ENCODE data around the gene RADIL. TPM values are rescaled to one million over a fixed set of nuclear protein-coding genes. Genes with fewer than 3 reads are reported as not detected.

Gene RADIL
- total RNA-seq, 2 donors from 2014 or later: 2.1 to 29.0 TPM

- Histone ChIP-seq H3K4me1 (peaks cover 23% of the 10 kb centered on the region), H3K36me3 (replicated peaks in 1 of 2; ENCODE audit: insufficient read depth in 1 of 2, low read depth in 2 of 2) (peaks cover 0 to 3% of the 10 kb centered on the region in 2 donors), H3K27me3 (no peaks in the 10 kb centered on the region), H3K4me3 (peak overlapping the region; percentile 72 to 80), H3K27ac (peak overlapping the region; percentile 84 to 96 (median 93)), H3K9me3 (no peaks in the 10 kb centered on the region)
- 19 to 41% methylated on average over 13 to 30 of the region's 32 CpGs for WGBS, 2 donors
- TF ChIP-seq POLR2A (IDR thresholded peaks at IDR 0.05): no peak
- TF ChIP-seq, protein P1, sequence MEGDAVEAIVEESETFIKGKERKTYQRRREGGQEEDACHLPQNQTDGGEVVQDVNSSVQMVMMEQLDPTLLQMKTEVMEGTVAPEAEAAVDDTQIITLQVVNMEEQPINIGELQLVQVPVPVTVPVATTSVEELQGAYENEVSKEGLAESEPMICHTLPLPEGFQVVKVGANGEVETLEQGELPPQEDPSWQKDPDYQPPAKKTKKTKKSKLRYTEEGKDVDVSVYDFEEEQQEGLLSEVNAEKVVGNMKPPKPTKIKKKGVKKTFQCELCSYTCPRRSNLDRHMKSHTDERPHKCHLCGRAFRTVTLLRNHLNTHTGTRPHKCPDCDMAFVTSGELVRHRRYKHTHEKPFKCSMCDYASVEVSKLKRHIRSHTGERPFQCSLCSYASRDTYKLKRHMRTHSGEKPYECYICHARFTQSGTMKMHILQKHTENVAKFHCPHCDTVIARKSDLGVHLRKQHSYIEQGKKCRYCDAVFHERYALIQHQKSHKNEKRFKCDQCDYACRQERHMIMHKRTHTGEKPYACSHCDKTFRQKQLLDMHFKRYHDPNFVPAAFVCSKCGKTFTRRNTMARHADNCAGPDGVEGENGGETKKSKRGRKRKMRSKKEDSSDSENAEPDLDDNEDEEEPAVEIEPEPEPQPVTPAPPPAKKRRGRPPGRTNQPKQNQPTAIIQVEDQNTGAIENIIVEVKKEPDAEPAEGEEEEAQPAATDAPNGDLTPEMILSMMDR (IDR thresholded peaks at IDR 0.05): no peak
- DNase-seq: peak in 3 of 4 donors; percentile 35 to 58 (median 56)
- peak; percentile 13 for ATAC-seq
- intact Hi-C loops (cut with DNase I): no loop called here
These were observed 107.5 kb downstream of the RADIL start for GRCh38 chr7:4775848-4776623.

DNA sequence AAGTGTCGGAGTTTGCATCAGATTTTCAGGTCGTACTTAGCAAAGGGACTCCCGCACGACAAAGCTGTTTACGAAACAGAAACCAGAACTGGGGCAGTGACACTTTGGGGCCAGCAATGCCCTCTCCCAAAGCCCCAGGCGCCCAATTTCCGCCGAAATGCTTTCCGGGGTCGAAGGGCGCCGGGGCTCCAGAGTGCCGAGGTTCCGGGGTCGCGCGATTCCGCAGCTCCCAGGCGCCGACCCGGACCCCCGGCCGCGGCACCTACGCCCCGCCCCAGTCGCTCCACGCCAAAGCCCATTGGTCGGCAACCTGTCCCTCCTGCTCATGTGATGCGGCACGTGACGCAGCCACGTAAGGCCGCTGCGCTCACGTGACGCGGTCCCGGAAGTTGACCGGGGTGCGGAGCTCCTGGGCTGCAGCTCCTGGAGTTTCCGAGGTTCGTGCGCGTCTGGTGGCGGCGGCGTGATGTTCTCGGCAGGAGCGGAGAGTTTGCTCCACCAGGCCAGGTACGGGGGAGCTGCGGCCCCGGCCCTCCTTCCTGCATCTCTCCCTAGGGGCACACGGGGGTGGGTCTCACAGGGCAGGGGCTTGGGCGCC is 108.2 kb downstream of the RADIL start, which contains the start of gene AP5Z1:
Gene AP5Z1 (plus strand): TSS at position 374 of the 598 bp plus-strand sequence. CDS start 93 bp downstream, at position 467.
- 0% methylated on average over 54 of the region's 55 CpGs; no CpG with 5 or more reads in 1 of the 2 donors for WGBS, 2 donors
- ATAC-seq: peak; percentile 94

GRCh38 chr7:4774658-4775249 is 108.8 kb downstream of the RADIL start:
- DNase-seq: peak; percentile 40 to 54 (median 46)
- WGBS, 2 donors: 4 to 9% methylated on average over 12 to 24 of the region's 24 CpGs
- H3K9me3 ChIP-seq: no peaks in the 10 kb centered on the region
- H3K36me3 ChIP-seq (replicated peaks in 1 of 2; ENCODE audit: insufficient read depth in 1 of 2, low read depth in 2 of 2): no peaks in the 10 kb centered on the region
- no peaks in the 10 kb centered on the region for H3K27me3 ChIP-seq
- intact Hi-C loops (cut with DNase I): no loop called here
- peak overlapping the region; percentile 72 to 80 for H3K4me3 ChIP-seq
- ATAC-seq: peak; percentile 47
- peaks cover 23% of the 10 kb centered on the region for H3K4me1 ChIP-seq
- TF ChIP-seq POLR2A (IDR thresholded peaks at IDR 0.05): no peak
- TF ChIP-seq, protein P1 (IDR thresholded peaks at IDR 0.05): peak in 1 of 7 experiments; percentile 6
- H3K27ac ChIP-seq: peak overlapping the region; percentile 84 to 96 (median 93)

More for the DNA sequence above, 108.2 kb downstream of the RADIL start, which contains the start of gene AP5Z1:
- peak; percentile 94 to 97 (median 96) for DNase-seq
- H3K9me3 ChIP-seq: no peaks in the 10 kb centered on the region
- H3K27me3 ChIP-seq: no peaks in the 10 kb centered on the region
- peak; percentile 77 to 94 (median 93) for TF ChIP-seq POLR2A (IDR thresholded peaks at IDR 0.05)
- TF ChIP-seq, protein P1 (IDR thresholded peaks at IDR 0.05): no peak
- H3K27ac ChIP-seq: peak within 1 kb of the TSS; percentile 84 to 96 (median 93)
- peak within 1 kb of the TSS; percentile 72 to 80 for H3K4me3 ChIP-seq
- intact Hi-C loops (cut with DNase I): no loop called here
- H3K36me3 ChIP-seq (replicated peaks in 1 of 2; ENCODE audit: insufficient read depth in 1 of 2, low read depth in 2 of 2): no peaks in the 10 kb centered on the region
- H3K4me1 ChIP-seq: peaks cover 23% of the 10 kb centered on the region

- Histone ChIP-seq H3K9me3 (no peaks in the 10 kb centered on the region), H3K4me3 (no peak overlapping the region), H3K4me1 (peaks cover 23% of the 10 kb centered on the region), H3K27me3 (no peaks in the 10 kb centered on the region), H3K36me3 (replicated peaks in 1 of 2; ENCODE audit: insufficient read depth in 1 of 2, low read depth in 2 of 2) (no peaks in the 10 kb centered on the region), H3K27ac (no peak overlapping the region)
- 84 to 85% methylated on average over 12 of the region's 12 CpGs for WGBS, 2 donors
- no peak for ATAC-seq
- no peak for DNase-seq
- intact Hi-C loops (cut with DNase I): no loop called here
- TF ChIP-seq POLR2A (IDR thresholded peaks at IDR 0.05): no peak
- TF ChIP-seq, protein P1 (IDR thresholded peaks at IDR 0.05): no peak
These were observed 109.5 kb downstream of the RADIL start for GRCh38 chr7:4774007-4774406.

Measured in body of pancreas (tissue), 4 donors.